H1 (cell line): ENCODE data around the gene ITGB1BP1. TPM values are rescaled to one million over a fixed set of nuclear protein-coding genes. Genes with fewer than 3 reads are reported as not detected.

Experiments
- CTCF ChIA-PET: fragments of 300-600 bp; sonication (Branson Sonifier 250); formaldehyde crosslinking; loops from one replicate; lab custom pipeline; 2021; ENCODE audit not compliant: partially characterized antibody; lab: Charles Lee
- POLR2A ChIA-PET: fragments of 300-600 bp; sonication (Branson Sonifier 250); formaldehyde crosslinking; loops from one replicate; lab custom pipeline; 2021; ENCODE audit warnings: inconsistent platforms; ENCODE audit not compliant: partially characterized antibody; lab: Charles Lee
- DNase-seq, 2 experiments: peaks; one replicate each; pipeline versions ENCODE4 v3.0.0 to v3.0.0-alpha.2; 2010 to 2022; ENCODE audit warnings: low spot score in 2 of 2, low read depth in 1 of 2, mixed read lengths in 1 of 2
- FAIRE-seq: peaks from 2 replicates; lab custom pipeline; 2011; peaks lifted over from hg19 to GRCh38; lab: Jason Lieb, UNC
- H2AFZ ChIP-seq: 2 replicates; pipeline ENCODE4 v1.8.1; 2012; ENCODE audit warnings: low read length, inconsistent platforms
- H2AK5ac ChIP-seq: 2 replicates; pipeline ENCODE4 v1.6.1; 2013; ENCODE audit warnings: low read depth, low read length
- H2BK120ac ChIP-seq: replicated peaks from 2 replicates; pipeline ENCODE3; 2013; ENCODE audit warnings: low read depth, low read length, inconsistent platforms
- H2BK12ac ChIP-seq: 2 replicates; pipeline ENCODE4 v1.6.1; 2013; ENCODE audit warnings: low read depth, low read length
- H2BK15ac ChIP-seq: 2 replicates; pipeline ENCODE4 v1.6.1; 2013; ENCODE audit warnings: low read length
- H2BK20ac ChIP-seq: 2 replicates; pipeline ENCODE4 v1.6.1; 2013; ENCODE audit warnings: low read length
- H2BK5ac ChIP-seq: 2 replicates; pipeline ENCODE4 v1.6.1; 2013; ENCODE audit warnings: low read depth, low read length
- H3K14ac ChIP-seq: 2 replicates; pipeline ENCODE4 v1.6.1; 2013; ENCODE audit warnings: inconsistent platforms; ENCODE audit not compliant: insufficient read length
- H3K18ac ChIP-seq: 2 replicates; pipeline ENCODE4 v1.6.1; 2013; ENCODE audit warnings: low read length; ENCODE audit errors: extremely low read depth
- H3K23ac ChIP-seq: 2 replicates; pipeline ENCODE4 v1.6.1; 2013; ENCODE audit warnings: inconsistent platforms; ENCODE audit not compliant: insufficient read length
- H3K23me2 ChIP-seq: 2 replicates; pipeline ENCODE4 v1.6.1; 2013; ENCODE audit warnings: low read depth, low read length
- H3K27ac ChIP-seq: 2 replicates; pipeline ENCODE4 v1.6.1; 2011; ENCODE audit warnings: low read depth, low read length, inconsistent platforms
- H3K27me3 ChIP-seq, 4 experiments: replicated peaks in 1 of 4; 1 replicate in 1 of 4; 2 replicates in 3 of 4; pipeline versions ENCODE4 v1.6.1 to v1.8.1; 2011 to 2013; ENCODE audit warnings: low read length in 3 of 4, mild to moderate bottlenecking in 3 of 4, inconsistent platforms in 2 of 4, mixed read lengths in 2 of 4, moderate library complexity in 1 of 4; ENCODE audit not compliant: control insufficient read depth in 3 of 4, insufficient read depth in 3 of 4; ENCODE audit errors: extremely low read depth in 1 of 4
- H3K36me3 ChIP-seq, 4 experiments: 2 replicates each; pipeline versions ENCODE4 v1.6.1 to v1.8.1; 2011 to 2013; ENCODE audit warnings: mild to moderate bottlenecking in 4 of 4, low read length in 3 of 4, moderate library complexity in 2 of 4, control low read depth in 1 of 4, inconsistent platforms in 1 of 4; ENCODE audit not compliant: insufficient read depth in 4 of 4, control insufficient read depth in 2 of 4
- H3K4ac ChIP-seq: replicated peaks from 2 replicates; pipeline ENCODE3; 2013; ENCODE audit warnings: low read length, low read depth, mixed read lengths, inconsistent platforms; ENCODE audit not compliant: insufficient read length
- H3K4me1 ChIP-seq, 4 experiments: replicated peaks in 1 of 4; 1 replicate in 1 of 4; 2 replicates in 3 of 4; pipeline versions ENCODE4 v1.6.1 to v1.8.1; 2011 to 2013; ENCODE audit warnings: low read length in 3 of 4, inconsistent platforms in 2 of 4, mixed read lengths in 1 of 4; ENCODE audit not compliant: insufficient read depth in 4 of 4, control insufficient read depth in 3 of 4
- H3K4me2 ChIP-seq, 2 experiments: 2 replicates each; pipeline versions ENCODE4 v1.6.1 to v1.8.1; 2011 to 2013; ENCODE audit warnings: low read depth in 2 of 2, low read length in 2 of 2, control low read depth in 1 of 2, inconsistent platforms in 1 of 2, mild to moderate bottlenecking in 1 of 2; ENCODE audit not compliant: insufficient read depth in 1 of 2
- H3K4me3 ChIP-seq, 4 experiments: fragments of 200-600, 300-600 bp in 1 of 4; sonication (generic), shearing (Covaris generic), sonication (Bioruptor Twin) in 1 of 4; 2 replicates each; pipeline versions ENCODE4 v1.5.1 to v1.8.1; 2011 to 2016; ENCODE audit warnings: low read length in 4 of 4, low read depth in 3 of 4, control low read depth in 2 of 4, inconsistent platforms in 2 of 4, mild to moderate bottlenecking in 2 of 4, mixed read lengths in 1 of 4, moderate library complexity in 1 of 4; ENCODE audit not compliant: insufficient read depth in 2 of 4; ENCODE audit errors: extremely low read depth in 1 of 4
- H3K56ac ChIP-seq: replicated peaks from 2 replicates; pipeline ENCODE3; 2013; ENCODE audit warnings: low read depth, mild to moderate bottlenecking, mixed read lengths, low read length, inconsistent platforms; ENCODE audit not compliant: insufficient read length
- H3K79me1 ChIP-seq: 2 replicates; pipeline ENCODE4 v1.6.1; 2013; ENCODE audit warnings: low read depth, low read length, control low read depth
- H3K79me2 ChIP-seq, 2 experiments: 2 replicates each; pipeline versions ENCODE4 v1.6.1 to v1.8.1; 2012 to 2013; ENCODE audit warnings: low read length in 2 of 2, mild to moderate bottlenecking in 2 of 2, inconsistent platforms in 1 of 2; ENCODE audit not compliant: insufficient read depth in 2 of 2, control insufficient read depth in 1 of 2
- H3K9ac ChIP-seq, 4 experiments: replicated peaks in 1 of 4; 1 replicate in 1 of 4; 2 replicates in 3 of 4; pipeline versions ENCODE4 v1.6.1 to v1.8.1; 2011 to 2013; ENCODE audit warnings: low read depth in 3 of 4, low read length in 3 of 4, control low read depth in 2 of 4, mild to moderate bottlenecking in 2 of 4, moderate library complexity in 2 of 4, inconsistent platforms in 1 of 4; ENCODE audit errors: extremely low read depth in 1 of 4
- H3K9me3 ChIP-seq, 2 experiments: 2 replicates each; pipeline versions ENCODE4 v1.6.1 to v1.8.1; 2012 to 2013; ENCODE audit warnings: mild to moderate bottlenecking in 2 of 2, moderate library complexity in 2 of 2, control low read depth in 1 of 2, inconsistent platforms in 1 of 2, low read depth in 1 of 2, low read length in 1 of 2, mixed read lengths in 1 of 2; ENCODE audit not compliant: insufficient read depth in 2 of 2
- H4K20me1 ChIP-seq, 2 experiments: replicated peaks in 1 of 2; 2 replicates each; pipeline versions ENCODE3 to v1.8.1; 2011 to 2013; ENCODE audit warnings: inconsistent platforms in 2 of 2, low read length in 2 of 2, mild to moderate bottlenecking in 1 of 2; ENCODE audit not compliant: insufficient read depth in 2 of 2, control insufficient read depth in 1 of 2
- H4K5ac ChIP-seq: 2 replicates; pipeline ENCODE4 v1.6.1; 2013; ENCODE audit warnings: low read length, low read depth, mixed read lengths, inconsistent platforms; ENCODE audit not compliant: insufficient read length
- H4K8ac ChIP-seq: 2 replicates; pipeline ENCODE4 v1.8.0; 2013; ENCODE audit warnings: mild to moderate bottlenecking, moderate library complexity, low read length, inconsistent platforms; ENCODE audit not compliant: insufficient read depth; ENCODE audit errors: extremely low read depth
- H4K91ac ChIP-seq: replicated peaks from 2 replicates; pipeline ENCODE3; 2013; ENCODE audit warnings: low read length, mixed read lengths, inconsistent platforms; ENCODE audit not compliant: insufficient read length
- CREB1 ChIP-seq: IDR thresholded peaks from 2 replicates; pipeline ENCODE4 v1.6.1; 2012; ENCODE audit warnings: inconsistent platforms
- GABPA ChIP-seq: IDR thresholded peaks from 2 replicates; pipeline ENCODE4 v1.6.1; 2011; ENCODE audit warnings: mild to moderate bottlenecking, low read length, moderate library complexity, borderline replicate concordance; ENCODE audit not compliant: insufficient read depth
- JUND ChIP-seq: IDR thresholded peaks from 2 replicates; pipeline ENCODE4 v1.6.1; 2011; ENCODE audit warnings: mild to moderate bottlenecking, improper control_type of control experiment, low read length
- TBP ChIP-seq: IDR thresholded peaks from 2 replicates; pipeline ENCODE4 v1.6.1; 2011; ENCODE audit warnings: low read depth, low read length, improper control_type of control experiment
- WGBS, 2 experiments: shearing (Covaris generic) in 1 of 2; methylation state at CpG; one replicate each; pipeline versions ENCODE4 v1.1.6 to v1.1.7; 2013 to 2015; ENCODE audit warnings: low lambda C conversion rate in 2 of 2, mixed read lengths in 2 of 2, inconsistent platforms in 1 of 2, low coverage in 1 of 2, missing lambda C conversion rate in 1 of 2; ENCODE audit not compliant: insufficient replicate concordance in 2 of 2, insufficient coverage in 1 of 2, insufficient read length in 1 of 2; ENCODE audit errors: extremely low coverage in 1 of 2, missing lambda C conversion rate in 1 of 2; 5-methylcytosine and 5-hydroxymethylcytosine counted together
- polyA plus RNA-seq, 7 experiments: library from polyadenylated mRNA; depleted of rRNA in 3 of 7; stranded (reverse) in 5 of 7; unstranded in 2 of 7; fragments of >200 nt in 5 of 7; fragments of 200-250 nt in 2 of 7; gene quantifications; 1 replicate in 5 of 7; 2 replicates in 1 of 7; 4 replicates in 1 of 7; pipeline versions ENCODE4 v1.2.1 to v1.2.3, GENCODE V29; 2011 to 2013; ENCODE audit warnings: missing spikeins in 2 of 7, mixed read lengths in 2 of 7
- total RNA-seq: library from RNA; stranded (reverse); fragmentation: NEBNext Ultra II Directional; extraction: Animal tissue kit (Norgen Biotek cat#: 25700); gene quantifications from 2 replicates; pipeline ENCODE4 v1.2.1, GENCODE V29; 2021

ITGB1BP1 gene
- total and polyA plus RNA-seq, 2 of the 8 experiments (the other 6 are each of a cell fraction or from before 2014, with no cell fraction given): 16.1 to 45.4 TPM

- WGBS, 2 experiments: 89% methylated on average over 29 of the region's 30 CpGs; no CpG with 5 or more reads in 1 of the 2 experiments
- Histone ChIP-seq H3K9ac (no peak overlapping the region), H2BK120ac (no peak overlapping the region), H3K4me2 (no peak overlapping the region), H2BK20ac (no peak overlapping the region), H4K5ac (no peak overlapping the region), H4K91ac (peak overlapping the region; percentile 61), H3K27me3 (no peaks in the 10 kb centered on the region), H3K18ac (no peak overlapping the region), H3K79me2 (no peaks in the 10 kb centered on the region), H3K9me3 (no peaks in the 10 kb centered on the region), H3K23ac (no peak overlapping the region), H3K27ac (no peak overlapping the region; the same call in 1 of the 2 replicates), H3K4ac (no peak overlapping the region), H3K56ac (peak overlapping the region; percentile 8), H3K23me2 (no peaks in the 10 kb centered on the region), H2BK15ac (no peak overlapping the region), H3K4me1 (peaks cover 0 to 9% (median 4%) of the 10 kb centered on the region in 4 experiments; a peak in 4 of 7 replicates), H3K14ac (no peak overlapping the region), H2AFZ (no peak overlapping the region), H2AK5ac (no peak overlapping the region), H2BK5ac (peak overlapping the region; percentile 81; the same call in 1 of the 2 replicates), H2BK12ac (no peak overlapping the region), H4K8ac (peak overlapping the region; percentile 53), H3K36me3 (peaks cover 0 to 6% (median 2%) of the 10 kb centered on the region in 4 experiments; a peak in 2 of 8 replicates), H3K79me1 (no peaks in the 10 kb centered on the region), H3K4me3 (no peak overlapping the region), H4K20me1 (no peaks in the 10 kb centered on the region)
- ChIA-PET POLR2A (no interaction called here), CTCF (interaction anchor here (0.9 to 12.1 kb wide), 3 partner anchors 10 to 237 kb away, joined by 3 to 106 read pairs (median 3); no protein-coding TSS in a partner anchor)
- DNase-seq (no peak), FAIRE-seq (no peak)
- no peak for TF ChIP-seq GABPA
- no peak for TF ChIP-seq TBP
- peak; percentile 56; the same call in 1 of the 2 replicates for TF ChIP-seq JUND
- TF ChIP-seq CREB1: no peak
These were observed 44.6 kb downstream of the ITGB1BP1 start for GRCh38 chr2:9378433-9379390.
